GM19372 (cell line): ENCODE results near the gene PDGFRB.

Source experiments
- ATAC-seq: cut with Tn5 transposase; IDR thresholded peaks from one replicate; pipeline ENCODE4 v1.9.1; 2021; ENCODE audit warnings: mild to moderate bottlenecking, low read depth, moderate library complexity; ENCODE audit not compliant: unreplicated experiment

The PDGFRB gene

DNA sequence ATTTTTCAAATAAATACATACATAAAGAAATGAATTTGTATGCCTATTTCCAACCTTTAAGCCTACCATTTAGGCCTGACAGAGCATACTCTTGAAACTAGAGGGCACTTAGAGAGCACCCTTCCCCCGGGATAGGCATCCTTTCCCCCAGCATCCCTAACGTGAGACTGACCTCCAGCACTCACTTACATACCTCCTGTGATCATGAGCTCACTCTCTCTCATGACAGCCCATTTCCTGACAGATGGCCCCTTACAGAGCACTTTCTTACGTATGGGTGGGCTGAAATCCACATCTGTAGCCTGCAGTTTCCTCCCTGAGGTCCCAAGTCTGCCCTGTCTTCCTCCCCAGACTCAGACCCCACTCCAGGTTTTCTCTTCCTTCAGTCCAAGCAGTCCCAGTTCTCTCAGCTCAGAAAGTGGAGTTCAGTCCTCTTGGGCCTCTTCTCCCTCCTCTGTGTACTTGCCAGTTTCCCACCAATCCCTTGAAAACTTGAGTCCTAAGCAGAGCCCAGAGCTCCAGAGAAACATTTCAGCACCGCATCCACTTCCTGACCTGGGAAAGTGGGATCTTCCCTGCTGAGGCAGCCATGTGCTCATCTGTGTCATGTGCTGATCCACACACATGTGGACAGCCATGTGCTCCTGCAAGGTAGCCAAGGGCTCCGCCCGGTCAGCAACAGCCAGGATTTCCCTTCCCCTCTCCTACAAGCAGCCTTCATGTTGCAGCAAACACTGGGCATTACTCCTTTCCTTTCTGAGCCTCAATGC lies 8.8 kb upstream of the PDGFRB start:
- no peak for ATAC-seq

DNA sequence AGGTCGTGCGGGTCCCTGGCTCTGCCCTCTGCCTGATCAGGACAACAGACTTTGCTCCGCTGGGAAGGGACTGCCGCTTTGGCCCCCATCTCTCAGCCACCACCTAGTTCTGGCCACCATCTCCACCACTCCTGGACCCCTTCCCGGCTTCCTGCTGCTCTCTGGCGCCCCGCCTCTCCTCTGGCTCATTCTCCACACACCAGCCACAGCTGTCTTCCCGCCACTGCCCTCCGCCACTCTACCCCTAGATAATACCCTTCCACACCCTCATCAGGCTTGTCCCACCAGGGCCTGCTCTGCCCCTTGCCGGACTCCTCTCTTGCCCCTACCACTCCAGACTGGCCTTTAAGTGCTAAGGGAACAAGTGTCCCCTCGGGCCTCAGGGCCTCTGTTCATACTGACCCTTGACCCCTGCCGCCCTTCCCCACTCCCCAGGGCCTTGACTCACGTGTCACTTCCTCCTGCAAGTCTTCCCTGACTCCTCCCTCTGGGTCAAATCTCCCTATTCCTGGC lies 8.0 kb upstream of the PDGFRB start:
- no peak for ATAC-seq

DNA sequence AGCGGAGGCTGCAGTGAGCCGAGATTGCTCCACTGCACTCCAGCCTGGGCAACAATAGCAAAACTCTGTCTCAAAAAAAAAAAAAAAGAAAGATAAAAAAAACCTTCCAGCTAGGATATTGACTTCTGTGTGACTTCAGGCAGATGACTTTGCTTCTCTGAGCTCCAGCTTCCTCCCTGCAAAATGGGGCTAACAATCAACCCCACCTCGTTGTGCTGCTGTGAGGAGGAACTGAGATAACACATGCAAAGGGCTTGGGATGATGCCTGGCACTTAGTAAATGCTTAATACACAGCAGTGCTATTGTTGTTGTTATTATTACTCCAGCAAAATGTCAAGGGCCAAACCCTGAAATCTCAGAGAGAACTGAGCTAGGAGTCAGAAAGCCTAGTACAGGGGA lies 7.4 kb upstream of the PDGFRB start:
- no peak for ATAC-seq

- ATAC-seq: no peak
These were observed 6.5 kb upstream of the PDGFRB start for GRCh38 chr5:150162142-150162513.

DNA sequence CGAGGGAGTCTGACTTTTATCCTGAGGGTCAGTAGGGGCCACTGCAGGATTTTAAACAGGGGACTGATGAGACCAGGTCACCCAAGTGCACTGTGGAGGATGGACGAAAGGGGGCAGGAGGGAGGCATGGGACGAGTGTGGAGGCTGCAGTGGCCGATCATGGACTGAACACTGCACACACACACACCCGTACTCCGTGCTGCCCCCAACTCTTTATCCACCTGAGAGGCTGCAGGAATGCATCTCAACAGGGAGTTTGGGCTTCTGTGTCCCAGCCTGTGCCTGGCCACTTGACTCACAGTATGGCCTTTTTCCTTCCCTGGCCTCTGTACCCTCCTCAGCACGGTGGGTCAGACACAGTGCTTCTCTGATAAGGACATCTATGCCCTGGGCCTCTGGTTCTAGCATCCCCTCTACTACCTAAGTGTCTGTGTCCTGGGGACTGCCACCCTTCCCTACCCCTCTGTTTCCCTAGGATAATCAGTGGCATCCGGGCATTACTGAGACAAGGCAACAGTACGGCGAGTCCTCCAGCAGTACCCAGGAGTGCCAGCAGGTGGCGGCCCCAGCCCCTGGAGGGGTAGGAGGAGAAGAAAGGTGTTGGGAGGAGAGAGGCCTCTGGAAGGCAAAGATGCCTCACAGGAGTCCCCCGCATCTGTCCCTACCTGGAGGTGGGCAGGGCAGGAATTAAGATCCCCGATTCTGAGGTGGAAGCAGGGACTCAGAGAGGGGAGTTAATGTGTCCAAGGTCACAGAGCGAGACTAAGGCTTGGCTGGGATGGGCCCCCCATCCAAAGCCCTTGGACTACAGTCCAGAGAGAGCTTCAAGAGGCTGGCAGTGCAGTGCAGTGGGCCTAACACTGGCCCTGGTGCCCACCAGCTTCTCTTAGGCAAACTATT lies 5.8 kb upstream of the PDGFRB start:
- ATAC-seq: no peak

GRCh38 chr5:150160448-150161081 lies 4.9 kb upstream of the PDGFRB start:
- ATAC-seq: no peak

DNA sequence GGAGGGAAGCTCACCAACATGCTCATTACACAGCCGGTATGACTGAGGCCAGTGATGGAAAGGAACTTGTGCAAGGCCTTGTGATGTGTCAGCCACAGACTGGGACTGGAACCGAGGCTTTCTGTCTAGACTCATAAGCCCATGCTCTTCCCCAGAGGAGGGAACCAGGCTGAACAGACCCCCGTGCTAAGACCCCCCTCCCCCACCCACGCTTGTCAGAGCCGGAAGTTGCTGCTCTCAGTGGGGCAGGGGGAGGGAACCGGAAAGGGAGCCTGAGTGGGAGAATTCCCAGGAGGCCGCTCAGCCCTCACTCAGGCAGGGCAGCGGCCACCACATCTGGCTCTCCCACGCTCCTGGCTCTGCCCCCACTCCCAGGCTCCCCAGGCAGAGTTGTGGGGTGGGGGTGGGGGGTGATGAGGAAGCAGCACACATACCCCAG lies 4.1 kb upstream of the PDGFRB start:
- ATAC-seq: no peak

GRCh38 chr5:150159031-150159430 lies 3.4 kb upstream of the PDGFRB start:
- ATAC-seq: no peak

GRCh38 chr5:150158170-150158949 lies 2.7 kb upstream of the PDGFRB start:
- ATAC-seq: no peak

DNA sequence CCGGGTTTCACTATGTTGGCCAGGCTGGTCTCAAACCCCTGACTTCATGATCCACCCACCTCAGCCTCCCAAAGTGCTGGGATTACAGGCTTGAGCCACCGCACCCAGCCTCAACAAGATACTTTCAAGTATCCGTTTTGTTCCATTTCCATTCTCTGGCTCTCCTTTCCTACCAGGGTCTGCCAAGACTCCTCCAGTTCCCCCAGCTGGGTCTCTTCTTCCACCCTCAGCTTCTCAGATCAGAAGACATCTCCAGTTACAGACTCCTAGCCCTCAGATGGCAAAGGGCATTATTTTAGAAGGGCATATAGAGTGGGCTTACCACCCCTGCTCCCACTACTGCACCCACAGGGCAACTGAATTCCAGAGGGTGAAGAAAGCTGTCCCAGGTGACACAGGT lies 1.5 kb upstream of the PDGFRB start:
- ATAC-seq: no peak

DNA sequence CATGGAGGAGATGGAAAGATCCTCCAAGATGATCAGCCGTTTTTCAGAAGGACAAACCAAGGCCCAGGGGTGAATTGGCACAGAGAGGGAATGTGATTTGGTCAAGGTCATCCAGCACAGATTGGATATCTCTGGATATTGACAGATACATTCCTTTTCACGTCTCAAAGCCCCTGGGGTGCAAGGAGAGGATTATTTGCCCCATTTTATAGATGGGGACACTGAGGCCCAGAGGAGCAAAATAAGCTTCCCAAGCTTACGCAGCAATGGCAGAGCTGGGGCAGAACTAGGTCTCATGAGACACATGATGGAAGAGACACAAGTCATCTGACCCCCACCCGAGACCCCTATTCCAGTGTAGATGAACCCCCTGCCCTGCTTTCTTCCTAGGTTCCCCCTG lies 895 bp upstream of the PDGFRB start:
- no peak for ATAC-seq

GRCh38 chr5:150156027-150156368 lies 353 bp upstream of the PDGFRB start:
- no peak for ATAC-seq

GRCh38 chr5:150154618-150155128 lies 972 bp downstream of the PDGFRB start:
- ATAC-seq: no peak

GRCh38 chr5:150153957-150154617 lies 1.6 kb downstream of the PDGFRB start:
- ATAC-seq: no peak

DNA sequence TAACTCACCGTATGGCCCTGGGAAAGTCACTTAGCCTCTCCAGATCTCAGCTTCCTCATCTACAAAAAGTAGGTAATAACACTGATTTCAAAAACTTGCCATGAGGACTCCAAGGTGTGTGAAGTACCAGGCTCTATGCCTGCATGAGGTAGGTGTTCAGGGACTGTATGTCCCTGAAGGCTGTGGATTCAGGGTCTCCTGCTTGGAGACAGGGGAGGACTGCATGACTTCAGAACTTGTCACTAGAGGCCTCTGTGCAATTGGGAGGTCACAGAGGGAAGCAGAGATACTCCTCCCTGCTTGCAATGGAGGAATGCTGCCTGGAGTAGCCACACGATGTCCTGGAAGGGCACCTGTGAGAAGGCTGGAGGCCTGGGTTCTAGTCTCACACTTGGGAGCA lies 2.2 kb downstream of the PDGFRB start:
- no peak for ATAC-seq

DNA sequence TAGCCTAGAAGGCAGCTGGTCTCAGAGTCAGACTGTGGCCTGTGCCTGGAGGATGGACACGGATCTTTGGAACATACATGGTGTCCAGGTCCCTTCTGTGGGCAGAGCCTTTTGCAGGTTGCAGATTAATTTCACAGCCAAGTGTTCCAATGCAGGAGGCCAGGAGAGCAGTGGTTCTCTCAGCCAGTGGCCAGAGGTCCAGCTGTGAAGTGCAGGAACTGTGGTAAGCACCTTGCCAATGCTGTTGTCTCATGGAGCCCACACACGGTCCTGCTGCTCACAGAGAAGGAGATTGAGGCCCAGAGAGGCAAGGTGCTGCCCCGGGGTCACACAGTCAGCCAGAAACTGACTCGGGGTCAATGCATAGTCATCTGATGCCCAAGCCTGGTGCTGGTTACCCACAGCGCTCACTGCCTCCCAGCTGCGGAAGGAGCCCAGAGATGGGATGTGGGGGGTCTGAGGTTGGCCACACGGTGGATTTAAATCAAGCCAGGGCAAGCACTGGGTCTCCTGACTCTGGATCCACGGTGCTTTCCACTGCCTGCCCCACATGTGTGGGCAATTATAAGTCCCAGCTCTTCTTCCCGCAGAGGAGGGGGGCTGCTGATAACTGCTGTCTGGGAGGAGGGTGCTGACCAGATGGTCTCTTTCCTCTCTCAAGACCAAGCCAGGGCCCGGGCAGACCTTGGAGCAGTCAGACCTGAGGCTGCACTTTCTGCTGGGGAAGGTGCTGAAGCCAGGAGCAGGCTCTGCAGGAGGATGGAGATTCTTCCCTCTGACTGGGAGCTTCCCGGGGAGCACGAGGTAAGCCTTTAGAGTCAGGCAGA lies 2.8 kb downstream of the PDGFRB start:
- ATAC-seq: no peak

GRCh38 chr5:150149618-150150017 lies 6.0 kb downstream of the PDGFRB start:
- ATAC-seq: no peak

GRCh38 chr5:150148117-150148927 lies 7.3 kb downstream of the PDGFRB start:
- ATAC-seq: no peak
